SU-DHL-6 (cell line): ENCODE results near the gene ASTN2.

ENCODE experiments used
- H2AFZ ChIP-seq: fragments of 200-600 bp; sonication (generic); 2 replicates; pipeline ENCODE4 v1.6.1; 2014; ENCODE audit warnings: low read depth, mild to moderate bottlenecking, moderate library complexity, mixed read lengths, antibody characterized with exemption, low read length; ENCODE audit not compliant: severe bottlenecking
- H3F3A ChIP-seq: fragments of 200-600 bp; shearing (Covaris generic); 2 replicates; pipeline ENCODE4 v1.6.0; 2016; ENCODE audit warnings: antibody characterized with exemption, mild to moderate bottlenecking; ENCODE audit not compliant: insufficient read depth
- H3K27ac ChIP-seq: fragments of 200-600 bp; sonication (generic); 2 replicates; pipeline ENCODE4 v1.5.1; 2016; ENCODE audit warnings: low read depth, mild to moderate bottlenecking, low read length, moderate library complexity, mixed read lengths
- H3K27me3 ChIP-seq: fragments of 200-600 bp; sonication (generic), shearing (Covaris generic); 2 replicates; pipeline ENCODE4 v1.6.0; 2014; ENCODE audit warnings: mild to moderate bottlenecking, low read length
- H3K36me3 ChIP-seq: fragments of 200-600 bp; sonication (generic); 2 replicates; pipeline ENCODE4 v1.6.1; 2014; ENCODE audit warnings: mild to moderate bottlenecking, low read length, mixed read lengths
- H3K4me2 ChIP-seq: fragments of 300-600, 200-600 bp; shearing (Covaris generic), sonication (generic); 2 replicates; pipeline ENCODE4 v1.6.0; 2014; ENCODE audit warnings: low read length, low read depth, mild to moderate bottlenecking; ENCODE audit not compliant: poor library complexity, severe bottlenecking
- H3K4me3 ChIP-seq: fragments of 200-600 bp; sonication (generic); 2 replicates; pipeline ENCODE4 v1.5.1; 2014; ENCODE audit warnings: antibody characterized with exemption, low read length, mild to moderate bottlenecking, mixed read lengths; ENCODE audit not compliant: insufficient read depth, poor library complexity, severe bottlenecking
- H3K79me2 ChIP-seq: fragments of 200-600 bp; sonication (generic); 2 replicates; pipeline ENCODE4 v1.6.1; 2014; ENCODE audit warnings: mild to moderate bottlenecking, low read length, moderate library complexity; ENCODE audit not compliant: insufficient read depth
- H3K9ac ChIP-seq: fragments of 200-600 bp; sonication (generic); 2 replicates; pipeline ENCODE4 v1.7.0; 2014; ENCODE audit warnings: mild to moderate bottlenecking, low read length
- H3K9me2 ChIP-seq: fragments of 200-600 bp; sonication (generic); replicated peaks from 2 replicates; pipeline ENCODE4 v1.6.1; 2014; ENCODE audit warnings: low read length; ENCODE audit not compliant: insufficient read depth
- H3K9me3 ChIP-seq: fragments of 200-600 bp; sonication (generic); 2 replicates; pipeline ENCODE4 v1.6.1; 2014; ENCODE audit warnings: low read length, mixed read lengths; ENCODE audit not compliant: insufficient read depth
- H4K20me1 ChIP-seq: fragments of 200-600 bp; sonication (generic); 2 replicates; pipeline ENCODE4 v1.6.1; 2014; ENCODE audit warnings: low read depth, mild to moderate bottlenecking, antibody characterized with exemption, low read length, moderate library complexity, mixed read lengths
- EZH2phosphoT487 ChIP-seq: fragments of 200-600 bp; sonication (generic), shearing (Covaris generic); conservative IDR thresholded peaks from 2 replicates; pipeline ENCODE4 v1.6.1; 2018; ENCODE audit warnings: mild to moderate bottlenecking, antibody characterized with exemption, low read length, moderate library complexity, mixed read lengths
- TF ChIP-seq, protein P1 (sequence below): fragments of 200-600 bp; sonication (generic); IDR thresholded peaks from one replicate; pipeline ENCODE4 v1.5.1; 2017; ENCODE audit warnings: antibody characterized with exemption, mild to moderate bottlenecking, low read length, moderate library complexity; ENCODE audit not compliant: insufficient read depth, poor library complexity, severe bottlenecking

The ASTN2 gene

DNA sequence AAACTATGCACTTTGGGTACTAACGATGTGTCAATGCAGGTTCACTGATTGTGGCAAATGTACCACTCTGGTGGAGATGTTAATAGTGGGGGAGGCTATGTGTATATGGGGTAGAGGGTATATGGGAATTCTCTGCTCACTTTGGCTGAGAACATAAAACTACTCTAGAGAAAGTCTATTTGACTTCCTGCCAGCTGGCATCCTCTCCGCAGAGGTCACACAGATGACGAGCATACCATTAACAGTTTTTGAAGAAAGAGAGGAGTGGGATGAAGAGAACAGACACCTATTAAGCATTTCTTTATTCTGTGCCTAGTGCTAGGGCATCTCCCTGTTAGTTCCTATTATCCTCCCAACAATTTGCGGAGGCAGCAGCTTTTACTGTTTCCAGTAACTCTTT is 786.1 kb downstream of the ASTN2 start:
- Histone ChIP-seq H3K27ac (no peak overlapping the region), H4K20me1 (no peaks in the 10 kb centered on the region), H3K9me2 (no peaks in the 10 kb centered on the region), H3K4me2 (no peak overlapping the region), H3K79me2 (no peaks in the 10 kb centered on the region), H3K36me3 (no peaks in the 10 kb centered on the region), H2AFZ (no peak overlapping the region), H3K9me3 (no peaks in the 10 kb centered on the region), H3K9ac (no peak overlapping the region), H3F3A (no peaks in the 10 kb centered on the region), H3K27me3 (no peaks in the 10 kb centered on the region), H3K4me3 (no peak overlapping the region)
- TF ChIP-seq, protein P1, sequence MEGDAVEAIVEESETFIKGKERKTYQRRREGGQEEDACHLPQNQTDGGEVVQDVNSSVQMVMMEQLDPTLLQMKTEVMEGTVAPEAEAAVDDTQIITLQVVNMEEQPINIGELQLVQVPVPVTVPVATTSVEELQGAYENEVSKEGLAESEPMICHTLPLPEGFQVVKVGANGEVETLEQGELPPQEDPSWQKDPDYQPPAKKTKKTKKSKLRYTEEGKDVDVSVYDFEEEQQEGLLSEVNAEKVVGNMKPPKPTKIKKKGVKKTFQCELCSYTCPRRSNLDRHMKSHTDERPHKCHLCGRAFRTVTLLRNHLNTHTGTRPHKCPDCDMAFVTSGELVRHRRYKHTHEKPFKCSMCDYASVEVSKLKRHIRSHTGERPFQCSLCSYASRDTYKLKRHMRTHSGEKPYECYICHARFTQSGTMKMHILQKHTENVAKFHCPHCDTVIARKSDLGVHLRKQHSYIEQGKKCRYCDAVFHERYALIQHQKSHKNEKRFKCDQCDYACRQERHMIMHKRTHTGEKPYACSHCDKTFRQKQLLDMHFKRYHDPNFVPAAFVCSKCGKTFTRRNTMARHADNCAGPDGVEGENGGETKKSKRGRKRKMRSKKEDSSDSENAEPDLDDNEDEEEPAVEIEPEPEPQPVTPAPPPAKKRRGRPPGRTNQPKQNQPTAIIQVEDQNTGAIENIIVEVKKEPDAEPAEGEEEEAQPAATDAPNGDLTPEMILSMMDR, result no peak
- no peak for TF ChIP-seq EZH2phosphoT487

DNA sequence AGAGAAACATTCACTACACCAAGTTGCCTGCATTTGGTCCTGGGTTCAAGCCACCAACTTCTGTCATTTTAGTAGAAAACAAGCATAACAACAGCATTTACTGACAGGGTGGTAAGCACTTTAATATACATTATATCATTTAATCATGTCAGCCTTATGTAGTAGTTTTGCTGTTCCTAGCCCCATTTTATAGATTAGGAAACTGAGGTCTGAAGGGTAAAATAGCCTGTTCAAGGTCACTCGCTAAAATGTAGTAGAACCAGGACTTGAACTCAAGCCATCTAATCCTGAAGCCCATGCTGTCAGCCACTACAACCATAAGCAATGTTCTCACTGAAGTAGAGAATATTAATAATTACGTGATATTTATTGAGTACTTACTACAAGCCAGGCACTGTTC is 787.4 kb downstream of the ASTN2 start:
- Histone ChIP-seq H3K27me3 (no peaks in the 10 kb centered on the region), H2AFZ (no peak overlapping the region), H3K9ac (no peak overlapping the region), H3K9me3 (no peaks in the 10 kb centered on the region), H3K9me2 (no peaks in the 10 kb centered on the region), H4K20me1 (no peaks in the 10 kb centered on the region), H3K79me2 (no peaks in the 10 kb centered on the region), H3K27ac (no peak overlapping the region), H3K36me3 (no peaks in the 10 kb centered on the region), H3F3A (no peaks in the 10 kb centered on the region), H3K4me3 (no peak overlapping the region), H3K4me2 (no peak overlapping the region)
- TF ChIP-seq, protein P1, result no peak
- no peak for TF ChIP-seq EZH2phosphoT487

DNA sequence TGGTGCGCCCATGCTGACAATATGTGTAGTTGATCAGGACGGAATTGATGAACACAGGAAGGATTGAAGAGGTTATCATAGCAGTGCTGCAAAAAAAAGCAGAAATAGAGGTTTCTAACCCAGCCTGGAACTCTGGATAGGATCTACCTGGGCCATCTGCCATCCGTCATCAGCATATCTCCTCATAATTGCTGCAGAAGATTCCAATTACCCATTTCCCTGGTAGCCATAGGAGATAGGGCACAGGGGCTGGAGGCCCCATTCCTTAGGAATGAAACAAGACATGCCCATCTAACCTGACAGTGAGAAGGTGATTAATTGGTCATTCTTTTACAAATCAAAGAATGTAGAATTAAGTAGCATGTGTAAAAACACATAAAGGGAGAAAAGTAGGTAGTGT is 788.1 kb downstream of the ASTN2 start:
- Histone ChIP-seq H3K9me2 (no peaks in the 10 kb centered on the region), H3F3A (no peaks in the 10 kb centered on the region), H3K4me2 (no peak overlapping the region), H4K20me1 (no peaks in the 10 kb centered on the region), H2AFZ (no peak overlapping the region), H3K4me3 (no peak overlapping the region), H3K9ac (no peak overlapping the region), H3K27me3 (no peaks in the 10 kb centered on the region), H3K36me3 (no peaks in the 10 kb centered on the region), H3K9me3 (no peaks in the 10 kb centered on the region), H3K27ac (no peak overlapping the region), H3K79me2 (no peaks in the 10 kb centered on the region)
- TF ChIP-seq EZH2phosphoT487, result no peak
- TF ChIP-seq, protein P1, result no peak
